Spleen (tissue), 11 donors: ENCODE results near the gene ADPRH. TPM values are rescaled to one million over a fixed set of nuclear protein-coding genes. Genes with fewer than 3 reads are reported as not detected.

Source experiments
- DNase-seq: peaks from one replicate; pipeline ENCODE4 v3.0.0-alpha.2; 2020
- H3K27ac ChIP-seq, 8 donors: fragments of 200-600 bp; sonication (generic) in 7 of 8; 1 replicate in 4 of 8; 2 replicates in 4 of 8; pipeline versions ENCODE4 v1.5.0 to v1.8.0; 2016 to 2021; ENCODE audit warnings: inconsistent platforms in 4 of 8, mild to moderate bottlenecking in 4 of 8, moderate library complexity in 1 of 8
- H3K27me3 ChIP-seq, 7 donors: fragments of 200-600 bp; sonication (generic) in 6 of 7; replicated peaks in 1 of 7; 1 replicate in 4 of 7; 2 replicates in 3 of 7; pipeline versions ENCODE4 v1.5.0 to v1.8.0; 2016 to 2021; ENCODE audit warnings: inconsistent platforms in 3 of 7, mild to moderate bottlenecking in 1 of 7
- H3K36me3 ChIP-seq, 6 donors: fragments of 200-600 bp; sonication (generic) in 5 of 6; 1 replicate in 4 of 6; 2 replicates in 2 of 6; pipeline versions ENCODE4 v1.5.0 to v1.8.0; 2016 to 2021; ENCODE audit warnings: inconsistent platforms in 2 of 6
- H3K4me1 ChIP-seq, 6 donors: fragments of 200-600 bp; sonication (generic) in 5 of 6; 1 replicate in 3 of 6; 2 replicates in 3 of 6; pipeline versions ENCODE4 v1.5.0 to v1.8.0; 2016 to 2021; ENCODE audit warnings: inconsistent platforms in 3 of 6
- H3K4me3 ChIP-seq, 8 donors: fragments of 200-600 bp; sonication (generic) in 7 of 8; 1 replicate in 4 of 8; 2 replicates in 4 of 8; pipeline versions ENCODE4 v1.5.0 to v1.8.0; 2016 to 2021; ENCODE audit warnings: inconsistent platforms in 4 of 8, mild to moderate bottlenecking in 4 of 8, moderate library complexity in 2 of 8
- H3K9me3 ChIP-seq, 8 donors: fragments of 200-600 bp; sonication (generic) in 7 of 8; 1 replicate in 4 of 8; 2 replicates in 4 of 8; pipeline versions ENCODE4 v1.5.0 to v1.8.0; 2016 to 2021; ENCODE audit warnings: inconsistent platforms in 4 of 8
- POLR2A ChIP-seq, 3 donors: fragments of 450-650 bp; IDR thresholded peaks; one replicate each; pipeline ENCODE4 v1.5.1; 2017; ENCODE audit warnings: antibody characterized with exemption in 3 of 3, mild to moderate bottlenecking in 1 of 3
- POLR2AphosphoS5 ChIP-seq, 3 donors: sonication (generic); formaldehyde crosslinking; IDR thresholded peaks; one replicate each; pipeline ENCODE4 v1.5.1; 2017; ENCODE audit warnings: antibody characterized with exemption in 3 of 3
- WGBS, 5 donors: extraction: QIAGEN DNeasy Blood & Tissue Kit in 3 of 5; methylation state at CpG; one replicate each; pipeline versions ENCODE4 v1.1.5 to v1.1.7; 2013 to 2018; 5-methylcytosine and 5-hydroxymethylcytosine counted together
- intact Hi-C: fragments of 100-400 bp; cut with DNase I; formaldehyde crosslinking; loops from one replicate; pipeline ENCODE4 v1.15.0; 2023; ENCODE audit warnings: low total_unique reads
- polyA plus RNA-seq, 3 donors: library from polyadenylated mRNA; stranded (reverse); fragments of 200-250 nt; gene quantifications; one replicate each; pipeline ENCODE4 v1.2.1, GENCODE V29; 2013
- total RNA-seq, 7 donors: library from RNA; depleted of rRNA in 3 of 7; stranded (reverse); fragments of >200 nt in 3 of 7; fragmentation: NEBNext Ultra II Directional in 4 of 7; extraction: Animal tissue kit (Norgen Biotek cat#: 25700) in 4 of 7; gene quantifications; one replicate each; pipeline versions ENCODE4 v1.1.0 to v1.2.1, GENCODE V29; 2016 to 2021
- TF ChIP-seq, protein P1 (sequence below), 11 experiments: fragments of 200-600 bp in 7 of 11; fragments of 450-650 bp in 4 of 11; sonication (generic) in 4 of 11; IDR thresholded peaks in 8 of 11; conservative IDR thresholded peaks in 3 of 11; 1 replicate in 7 of 11; 2 replicates in 4 of 11; pipeline versions ENCODE4 v1.4.0 to v1.8.0; 2016 to 2021; ENCODE audit warnings: antibody characterized with exemption in 11 of 11, inconsistent platforms in 4 of 11, mild to moderate bottlenecking in 1 of 11
- donor health status: healthy with polysubstance abuse.
- donor health status: DM: no; HTN: no; CAD: no; lungs with moderate emphysema.
- donor health status: DM: no; HTN: no; CAD: no.
- donor health status: Bipolar disorder and iron deficiency.
- donor health status: healthy.
- donor health status: DM: no; HTN: no; CAD: no.
- donor health status: DM: yes; HTN: yes; CAD: no.

Gene ADPRH
- total and polyA plus RNA-seq, 10 donors = 7.1 to 29.2 (median 18.1) TPM

DNA sequence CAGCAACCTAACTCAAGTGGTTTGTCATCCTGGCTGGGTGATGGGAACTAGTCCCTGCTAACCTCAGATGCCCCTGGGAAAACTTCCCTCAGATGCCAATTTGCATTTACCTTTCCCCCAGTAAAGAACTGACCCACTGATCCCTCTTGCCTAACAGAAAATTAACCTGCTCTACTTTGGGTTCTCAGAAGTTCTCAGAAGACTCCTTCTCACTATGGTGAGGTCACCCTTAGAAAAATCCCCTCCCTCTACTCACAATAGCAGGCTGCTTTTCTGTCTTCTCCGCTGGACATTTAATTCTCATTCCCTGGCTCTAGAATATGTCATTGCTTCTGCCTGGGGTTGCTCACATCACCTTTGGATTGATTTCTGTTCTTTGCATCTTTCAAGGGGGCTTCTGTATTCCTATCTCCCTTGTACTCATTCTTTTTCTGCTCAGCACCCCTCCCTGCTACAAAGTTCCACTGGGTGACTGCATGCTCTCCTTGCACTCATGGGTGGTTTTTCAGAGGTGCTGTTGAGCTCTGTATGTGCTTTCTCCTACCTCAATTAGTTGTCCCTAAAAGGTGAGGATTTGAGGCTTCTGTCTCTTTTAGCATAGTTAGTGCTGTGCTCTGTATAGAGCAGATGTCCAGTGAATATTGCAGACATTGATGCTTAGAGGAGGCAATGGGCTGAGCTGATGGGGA is 19.3 kb downstream of the ADPRH start:
- Histone ChIP-seq H3K27ac (peak overlapping the region in 2 of 8 donors; percentile 75 to 80), H3K4me3 (no peak overlapping the region), H3K4me1 (peaks cover 0 to 42% (median 24%) of the 10 kb centered on the region in 6 donors), H3K36me3 (no peaks in the 10 kb centered on the region), H3K27me3 (no peaks in the 10 kb centered on the region), H3K9me3 (no peaks in the 10 kb centered on the region)
- WGBS, 5 donors = 85 to 96% (median 87%) methylated on average over 1 of the region's 1 CpG
- TF ChIP-seq POLR2A (IDR thresholded peaks at IDR 0.05) (no peak), POLR2AphosphoS5 (IDR thresholded peaks at IDR 0.05) (no peak)
- TF ChIP-seq, protein P1, sequence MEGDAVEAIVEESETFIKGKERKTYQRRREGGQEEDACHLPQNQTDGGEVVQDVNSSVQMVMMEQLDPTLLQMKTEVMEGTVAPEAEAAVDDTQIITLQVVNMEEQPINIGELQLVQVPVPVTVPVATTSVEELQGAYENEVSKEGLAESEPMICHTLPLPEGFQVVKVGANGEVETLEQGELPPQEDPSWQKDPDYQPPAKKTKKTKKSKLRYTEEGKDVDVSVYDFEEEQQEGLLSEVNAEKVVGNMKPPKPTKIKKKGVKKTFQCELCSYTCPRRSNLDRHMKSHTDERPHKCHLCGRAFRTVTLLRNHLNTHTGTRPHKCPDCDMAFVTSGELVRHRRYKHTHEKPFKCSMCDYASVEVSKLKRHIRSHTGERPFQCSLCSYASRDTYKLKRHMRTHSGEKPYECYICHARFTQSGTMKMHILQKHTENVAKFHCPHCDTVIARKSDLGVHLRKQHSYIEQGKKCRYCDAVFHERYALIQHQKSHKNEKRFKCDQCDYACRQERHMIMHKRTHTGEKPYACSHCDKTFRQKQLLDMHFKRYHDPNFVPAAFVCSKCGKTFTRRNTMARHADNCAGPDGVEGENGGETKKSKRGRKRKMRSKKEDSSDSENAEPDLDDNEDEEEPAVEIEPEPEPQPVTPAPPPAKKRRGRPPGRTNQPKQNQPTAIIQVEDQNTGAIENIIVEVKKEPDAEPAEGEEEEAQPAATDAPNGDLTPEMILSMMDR (IDR thresholded peaks at IDR 0.05 in 8 of 11, conservative IDR thresholded peaks at IDR 0.05 in 3 of 11) = no peak
- DNase-seq = no peak
- intact Hi-C loops = no loop called here

DNA sequence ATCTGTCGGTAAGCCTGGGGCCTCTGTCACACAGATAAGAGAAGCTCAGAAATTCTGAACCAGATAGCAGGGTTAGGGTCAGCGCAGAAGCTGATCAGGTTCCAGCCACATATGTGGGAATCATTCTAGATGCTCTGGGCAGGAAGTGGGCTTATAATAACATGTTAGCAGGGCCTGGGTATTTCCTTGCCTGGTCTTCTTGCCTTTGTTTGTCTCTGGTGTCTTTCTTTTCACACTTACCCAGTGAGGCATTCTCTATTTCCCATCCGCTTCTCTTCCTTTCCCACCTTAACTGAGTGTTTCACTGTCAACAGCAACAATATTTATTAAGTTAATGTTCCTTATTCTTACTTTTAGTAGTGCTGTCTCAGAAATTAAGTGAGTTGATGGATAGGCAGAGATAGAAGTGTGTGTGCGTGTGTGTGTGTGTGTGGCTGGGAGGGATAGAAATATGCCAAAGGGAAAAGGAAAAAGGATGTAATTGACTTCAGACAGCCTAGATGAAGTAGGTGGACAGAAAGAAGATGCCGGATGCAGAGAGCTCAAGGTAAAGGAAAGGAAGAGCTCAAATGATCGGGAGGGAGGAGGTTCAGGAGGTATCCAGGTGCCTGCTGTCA is 20.4 kb downstream of the ADPRH start:
- Histone ChIP-seq H3K27ac (no peak overlapping the region), H3K4me3 (no peak overlapping the region), H3K27me3 (no peaks in the 10 kb centered on the region), H3K36me3 (no peaks in the 10 kb centered on the region), H3K4me1 (peaks cover 0 to 42% (median 24%) of the 10 kb centered on the region in 6 donors), H3K9me3 (no peaks in the 10 kb centered on the region)
- TF ChIP-seq POLR2AphosphoS5 (IDR thresholded peaks at IDR 0.05) (no peak), POLR2A (IDR thresholded peaks at IDR 0.05) (no peak)
- TF ChIP-seq, protein P1 (IDR thresholded peaks at IDR 0.05 in 8 of 11, conservative IDR thresholded peaks at IDR 0.05 in 3 of 11) = no peak
- 77 to 90% (median 89%) methylated on average over 6 of the region's 6 CpGs for WGBS, 5 donors
- intact Hi-C loops = no loop called here
- DNase-seq = no peak

DNA sequence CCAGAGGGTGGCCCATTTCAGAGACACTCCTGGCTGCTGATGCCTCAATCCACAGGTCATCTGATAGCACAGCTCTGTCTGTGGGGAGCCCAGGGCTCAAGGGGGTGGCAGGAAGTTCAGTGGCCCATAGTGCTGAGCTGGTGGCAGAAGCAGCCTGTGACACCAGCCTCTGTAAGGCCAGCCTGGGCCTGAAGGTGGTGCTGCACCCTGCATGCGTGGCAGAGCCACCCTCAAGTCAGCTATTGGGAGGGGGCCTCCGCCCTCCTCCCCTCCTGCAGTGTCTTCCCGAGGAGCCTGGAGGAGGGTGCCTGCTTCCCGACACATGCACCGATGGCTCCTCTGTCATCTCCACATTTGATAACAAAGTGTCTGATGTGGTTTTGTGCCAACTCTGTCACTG is 21.4 kb downstream of the ADPRH start:
- TF ChIP-seq, protein P1 (IDR thresholded peaks at IDR 0.05 in 8 of 11, conservative IDR thresholded peaks at IDR 0.05 in 3 of 11) = peak in 8 of 11 experiments; percentile 21 to 60 (median 42)
- TF ChIP-seq POLR2A (IDR thresholded peaks at IDR 0.05) = no peak
- TF ChIP-seq POLR2AphosphoS5 (IDR thresholded peaks at IDR 0.05) = peak in 2 of 3 donors; percentile 19 to 27
- Histone ChIP-seq H3K27ac (no peak overlapping the region), H3K9me3 (no peaks in the 10 kb centered on the region), H3K4me3 (no peak overlapping the region), H3K4me1 (peaks cover 0 to 40% (median 21%) of the 10 kb centered on the region in 6 donors), H3K36me3 (no peaks in the 10 kb centered on the region), H3K27me3 (no peaks in the 10 kb centered on the region)
- 45 to 69% (median 59%) methylated on average over 4 to 5 of the region's 5 CpGs for WGBS, 5 donors
- DNase-seq = peak; percentile 79
- intact Hi-C loops = no loop called here

DNA sequence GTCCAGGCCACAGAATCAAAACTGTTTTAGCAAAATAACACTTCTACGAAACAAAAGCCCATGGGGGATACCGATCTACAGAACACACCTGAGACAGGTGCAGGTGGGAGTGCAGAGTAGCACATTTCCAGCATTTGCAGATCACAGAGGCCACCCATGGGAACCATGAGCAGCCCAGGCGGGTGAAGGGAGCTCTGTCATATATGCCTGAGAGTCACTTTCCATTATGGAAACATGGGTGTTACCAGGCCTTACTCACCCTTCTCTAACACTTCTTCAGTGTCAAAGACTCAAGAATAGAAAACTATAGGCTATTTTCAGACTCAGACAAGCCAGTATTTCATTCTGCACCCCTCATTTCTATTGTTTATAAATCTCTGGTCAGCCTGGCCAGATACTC is 21.9 kb downstream of the ADPRH start:
- no peak for DNase-seq
- WGBS, 5 donors = 81 to 97% (median 84%) methylated on average over 3 of the region's 3 CpGs
- Histone ChIP-seq H3K36me3 (no peaks in the 10 kb centered on the region), H3K27ac (no peak overlapping the region), H3K4me3 (no peak overlapping the region), H3K27me3 (no peaks in the 10 kb centered on the region), H3K9me3 (no peaks in the 10 kb centered on the region), H3K4me1 (peaks cover 0 to 36% (median 18%) of the 10 kb centered on the region in 6 donors)
- TF ChIP-seq, protein P1 (IDR thresholded peaks at IDR 0.05 in 8 of 11, conservative IDR thresholded peaks at IDR 0.05 in 3 of 11) = no peak
- TF ChIP-seq POLR2AphosphoS5 (IDR thresholded peaks at IDR 0.05) (no peak), POLR2A (IDR thresholded peaks at IDR 0.05) (no peak)
- intact Hi-C loops = no loop called here
